Epidermal melanocyte (primary cell): ENCODE results near the gene TGFBR3L.

Experiments used
- DNase-seq: peaks from one replicate; pipeline ENCODE4 v3.0.0; 2011; ENCODE audit warnings: low spot score; ENCODE audit not compliant: insufficient read length

TGFBR3L gene

GRCh38 chr19:7903244-7904073, 11.2 kb upstream of the TGFBR3L start, which contains the start of gene MAP2K7:
MAP2K7 (plus strand) TSS chr19:7903877; CDS start chr19:7903945, 68 bp downstream.
- peak; percentile 98 for DNase-seq

- DNase-seq, result peak; percentile 58
Measured at GRCh38 chr19:7904074-7905020, 10.3 kb upstream of the TGFBR3L start.

- no peak for DNase-seq
Measured at GRCh38 chr19:7905268-7905667, 9.4 kb upstream of the TGFBR3L start.

GRCh38 chr19:7905859-7906258, 8.8 kb upstream of the TGFBR3L start:
- no peak for DNase-seq

GRCh38 chr19:7907122-7907521, 7.5 kb upstream of the TGFBR3L start:
- DNase-seq, result no peak

GRCh38 chr19:7907544-7907943, 7.1 kb upstream of the TGFBR3L start:
- DNase-seq, result no peak

- no peak for DNase-seq
Measured at GRCh38 chr19:7908078-7908699, 6.4 kb upstream of the TGFBR3L start.

- no peak for DNase-seq
Measured at GRCh38 chr19:7908742-7909461, 5.7 kb upstream of the TGFBR3L start.

GRCh38 chr19:7909471-7910067, 5.1 kb upstream of the TGFBR3L start:
- no peak for DNase-seq

GRCh38 chr19:7910321-7911161, 4.1 kb upstream of the TGFBR3L start:
- DNase-seq, result no peak

GRCh38 chr19:7911508-7912143, 3.0 kb upstream of the TGFBR3L start:
- DNase-seq, result no peak

GRCh38 chr19:7912144-7912696, 2.4 kb upstream of the TGFBR3L start:
- no peak for DNase-seq

- DNase-seq, result no peak
Measured at GRCh38 chr19:7912697-7913564, 1.7 kb upstream of the TGFBR3L start.

GRCh38 chr19:7913652-7914051, 978 bp upstream of the TGFBR3L start:
- DNase-seq, result no peak

- DNase-seq, result no peak
Measured at GRCh38 chr19:7914099-7914498, 531 bp upstream of the TGFBR3L start.

GRCh38 chr19:7915250-7916102, 846 bp downstream of the TGFBR3L start:
- no peak for DNase-seq
